Skeletal muscle tissue (tissue), 4 donors: ENCODE results near the gene SMIM5. TPM values are rescaled to one million over a fixed set of nuclear protein-coding genes. Genes with fewer than 3 reads are reported as not detected.

ENCODE experiments used
- H3K27ac ChIP-seq: one replicate; pipeline ENCODE4 v1.7.0; 2013; ENCODE audit warnings: mild to moderate bottlenecking, low read depth, low read length, inconsistent platforms
- H3K27me3 ChIP-seq, 3 donors: one replicate each; pipeline ENCODE4 v1.7.0; 2013; ENCODE audit warnings: low read length in 3 of 3; ENCODE audit not compliant: control insufficient read depth in 3 of 3, insufficient read depth in 3 of 3
- H3K36me3 ChIP-seq, 3 donors: one replicate each; pipeline ENCODE4 v1.7.0; 2013; ENCODE audit warnings: low read length in 3 of 3; ENCODE audit not compliant: control insufficient read depth in 3 of 3, insufficient read depth in 3 of 3
- H3K4me1 ChIP-seq, 3 donors: one replicate each; pipeline ENCODE4 v1.7.0; 2013; ENCODE audit warnings: low read length in 3 of 3, mild to moderate bottlenecking in 3 of 3; ENCODE audit not compliant: control insufficient read depth in 3 of 3, insufficient read depth in 3 of 3
- H3K4me3 ChIP-seq, 3 donors: one replicate each; pipeline ENCODE4 v1.7.0; 2013; ENCODE audit warnings: low read length in 3 of 3
- H3K9ac ChIP-seq, 3 donors: one replicate each; pipeline ENCODE4 v1.7.0; 2013; ENCODE audit warnings: low read length in 3 of 3, mild to moderate bottlenecking in 3 of 3, moderate library complexity in 2 of 3, low read depth in 1 of 3
- H3K9me3 ChIP-seq, 3 donors: one replicate each; pipeline ENCODE4 v1.7.0; 2013; ENCODE audit warnings: low read length in 3 of 3; ENCODE audit not compliant: control insufficient read depth in 3 of 3
- total RNA-seq: library from RNA; depleted of rRNA; stranded (reverse); fragments of >200 nt; gene quantifications from one replicate; pipeline ENCODE4 v1.2.3, GENCODE V29; 2014
- donor health status: Osteomylitis.

The SMIM5 gene
- total RNA-seq, 1 donor from 2014 or later: 3.7 TPM

- H3K4me1 ChIP-seq: no peaks in the 10 kb centered on the region
- peaks cover 0 to 5% (median 0%) of the 10 kb centered on the region in 3 donors for H3K27me3 ChIP-seq
- H3K4me3 ChIP-seq: no peak overlapping the region
- H3K9ac ChIP-seq: no peak overlapping the region
- no peaks in the 10 kb centered on the region for H3K9me3 ChIP-seq
- no peak overlapping the region for H3K27ac ChIP-seq
- H3K36me3 ChIP-seq: no peaks in the 10 kb centered on the region
These were observed 30.1 kb upstream of the SMIM5 start for GRCh38 chr17:75603123-75603522.

- no peak overlapping the region for H3K9ac ChIP-seq
These were observed 29.1 kb upstream of the SMIM5 start for GRCh38 chr17:75604034-75604695.

GRCh38 chr17:75605790-75606189, 27.4 kb upstream of the SMIM5 start:
- no peak overlapping the region for H3K4me3 ChIP-seq
- peaks cover 0 to 2% (median 0%) of the 10 kb centered on the region in 3 donors for H3K36me3 ChIP-seq
- H3K4me1 ChIP-seq: no peaks in the 10 kb centered on the region
- no peak overlapping the region for H3K9ac ChIP-seq
- H3K9me3 ChIP-seq: no peaks in the 10 kb centered on the region
- peaks cover 0 to 5% (median 0%) of the 10 kb centered on the region in 3 donors for H3K27me3 ChIP-seq
- H3K27ac ChIP-seq: no peak overlapping the region

More at GRCh38 chr17:75604034-75604695, 29.1 kb upstream of the SMIM5 start:
- Histone ChIP-seq H3K27ac (no peak overlapping the region), H3K27me3 (peaks cover 0 to 5% (median 0%) of the 10 kb centered on the region in 3 donors), H3K36me3 (no peaks in the 10 kb centered on the region), H3K9me3 (no peaks in the 10 kb centered on the region), H3K4me3 (no peak overlapping the region), H3K4me1 (no peaks in the 10 kb centered on the region)

- Histone ChIP-seq H3K36me3 (peaks cover 0 to 4% (median 0%) of the 10 kb centered on the region in 3 donors), H3K9ac (no peak overlapping the region)
These were observed 26.1 kb upstream of the SMIM5 start for GRCh38 chr17:75607086-75607485.

GRCh38 chr17:75610103-75610984, 22.9 kb upstream of the SMIM5 start:
- H3K36me3 ChIP-seq: peaks cover 0 to 7% (median 3%) of the 10 kb centered on the region in 3 donors
- no peak overlapping the region for H3K4me3 ChIP-seq
- no peak overlapping the region for H3K9ac ChIP-seq

More at GRCh38 chr17:75607086-75607485, 26.1 kb upstream of the SMIM5 start:
- Histone ChIP-seq H3K9me3 (no peaks in the 10 kb centered on the region), H3K27me3 (no peaks in the 10 kb centered on the region), H3K4me3 (no peak overlapping the region), H3K4me1 (no peaks in the 10 kb centered on the region), H3K27ac (no peak overlapping the region)

GRCh38 chr17:75611851-75612429, 21.3 kb upstream of the SMIM5 start:
- no peak overlapping the region for H3K9ac ChIP-seq
- H3K36me3 ChIP-seq: peaks cover 0 to 7% (median 3%) of the 10 kb centered on the region in 3 donors
- H3K9me3 ChIP-seq: no peaks in the 10 kb centered on the region
- no peak overlapping the region for H3K4me3 ChIP-seq
- H3K4me1 ChIP-seq: no peaks in the 10 kb centered on the region
- no peak overlapping the region for H3K27ac ChIP-seq
- no peaks in the 10 kb centered on the region for H3K27me3 ChIP-seq

More at GRCh38 chr17:75610103-75610984, 22.9 kb upstream of the SMIM5 start:
- Histone ChIP-seq H3K27me3 (no peaks in the 10 kb centered on the region), H3K9me3 (no peaks in the 10 kb centered on the region), H3K4me1 (no peaks in the 10 kb centered on the region), H3K27ac (no peak overlapping the region)

GRCh38 chr17:75612906-75613626, 20.2 kb upstream of the SMIM5 start:
- Histone ChIP-seq H3K9ac (no peak overlapping the region), H3K27me3 (peaks cover 0 to 4% (median under 1%) of the 10 kb centered on the region in 3 donors), H3K4me1 (no peaks in the 10 kb centered on the region), H3K27ac (no peak overlapping the region), H3K4me3 (no peak overlapping the region), H3K9me3 (no peaks in the 10 kb centered on the region), H3K36me3 (peaks cover 2 to 11% (median 6%) of the 10 kb centered on the region in 3 donors)

- Histone ChIP-seq H3K9me3 (no peaks in the 10 kb centered on the region), H3K27ac (no peak overlapping the region), H3K4me1 (no peaks in the 10 kb centered on the region), H3K36me3 (peaks cover 2 to 14% (median 12%) of the 10 kb centered on the region in 3 donors), H3K4me3 (no peak overlapping the region), H3K27me3 (peaks cover 0 to 4% (median 3%) of the 10 kb centered on the region in 3 donors), H3K9ac (no peak overlapping the region)
These were observed 19.2 kb upstream of the SMIM5 start for GRCh38 chr17:75614006-75614405.

GRCh38 chr17:75614556-75615270, 18.5 kb upstream of the SMIM5 start:
- Histone ChIP-seq H3K36me3 (peaks cover 5 to 15% (median 12%) of the 10 kb centered on the region in 3 donors), H3K9ac (no peak overlapping the region), H3K4me1 (no peaks in the 10 kb centered on the region), H3K27me3 (peaks cover 0 to 10% (median 3%) of the 10 kb centered on the region in 3 donors), H3K4me3 (no peak overlapping the region), H3K27ac (no peak overlapping the region), H3K9me3 (no peaks in the 10 kb centered on the region)
